Measurements from ENCODE around the gene TAB2.
"Not testable (repeated sequence)": the region's sequence is repeated elsewhere in the genome, so short reads cannot be mapped to it uniquely, and the experiment has no call there.

The TAB2 gene

GRCh38 chr6:149334682-149335160 lies 17.2 kb downstream of the TAB2 start:
- DNase-seq, result no peak

GRCh38 chr6:149335924-149336608 lies 18.6 kb downstream of the TAB2 start:
- DNase-seq, result no peak

- no peak for DNase-seq
Observed at GRCh38 chr6:149336609-149336928, 19.1 kb downstream of the TAB2 start.

- DNase-seq, result no peak
Observed at GRCh38 chr6:149337320-149337719, 19.8 kb downstream of the TAB2 start.

GRCh38 chr6:149340200-149340599 lies 22.7 kb downstream of the TAB2 start:
- DNase-seq, result no peak

GRCh38 chr6:149342525-149342924 lies 25.0 kb downstream of the TAB2 start:
- no peak for DNase-seq

GRCh38 chr6:149343501-149343900 lies 26.0 kb downstream of the TAB2 start:
- DNase-seq, result no peak

- no peak for DNase-seq
Observed at GRCh38 chr6:149346078-149346477, 28.6 kb downstream of the TAB2 start.

- DNase-seq, result no peak
Observed at GRCh38 chr6:149347067-149347466, 29.6 kb downstream of the TAB2 start.

GRCh38 chr6:149349279-149349678 lies 31.8 kb downstream of the TAB2 start:
- DNase-seq, result not testable (repeated sequence)

- no peak for DNase-seq
Observed at GRCh38 chr6:149354009-149354408, 36.5 kb downstream of the TAB2 start.

- DNase-seq, result no peak
Observed at GRCh38 chr6:149356081-149356750, 38.7 kb downstream of the TAB2 start.

- DNase-seq, result no peak
Observed at GRCh38 chr6:149357726-149358538, 40.4 kb downstream of the TAB2 start.

GRCh38 chr6:149359440-149359839 lies 41.9 kb downstream of the TAB2 start:
- no peak for DNase-seq

GRCh38 chr6:149360536-149360935 lies 43.0 kb downstream of the TAB2 start:
- DNase-seq, result no peak

- DNase-seq, result no peak
Observed at GRCh38 chr6:149362289-149362688, 44.8 kb downstream of the TAB2 start.

GRCh38 chr6:149363154-149363553 lies 45.6 kb downstream of the TAB2 start:
- no peak for DNase-seq

GRCh38 chr6:149364557-149364956 lies 47.0 kb downstream of the TAB2 start:
- no peak for DNase-seq

GRCh38 chr6:149365197-149365596 lies 47.7 kb downstream of the TAB2 start:
- DNase-seq, result no peak

- DNase-seq, result no peak
Observed at GRCh38 chr6:149366267-149366921, 48.9 kb downstream of the TAB2 start.

GRCh38 chr6:149368065-149368464 lies 50.6 kb downstream of the TAB2 start:
- DNase-seq, result no peak

- no peak for DNase-seq
Observed at GRCh38 chr6:149371154-149371553, 53.6 kb downstream of the TAB2 start.

GRCh38 chr6:149372062-149372461 lies 54.5 kb downstream of the TAB2 start:
- DNase-seq, result no peak

Measured in effector CD4-positive, alpha-beta T cell (primary cell).